Sigmoid colon (tissue), 7 donors: ENCODE measurements around the gene MYLK. TPM values are rescaled to one million over a fixed set of nuclear protein-coding genes. Genes with fewer than 3 reads are reported as not detected.

Experiments used
- DNase-seq: peaks from one replicate; pipeline ENCODE4 v3.0.0-alpha.2; 2019
- H3K27ac ChIP-seq, 4 donors: fragments of 200-600 bp; sonication (generic); one replicate each; pipeline ENCODE4 v1.5.1; 2016 to 2019; ENCODE audit warnings: mild to moderate bottlenecking in 1 of 4
- H3K27me3 ChIP-seq, 3 donors: fragments of 200-600 bp; sonication (generic); one replicate each; pipeline ENCODE4 v1.5.1; 2019; ENCODE audit warnings: mild to moderate bottlenecking in 1 of 3
- H3K36me3 ChIP-seq, 4 donors: fragments of 200-600 bp; sonication (generic); one replicate each; pipeline ENCODE4 v1.5.1; 2016 to 2019
- H3K4me1 ChIP-seq, 4 donors: fragments of 200-600 bp; sonication (generic); one replicate each; pipeline ENCODE4 v1.5.1; 2017 to 2019
- H3K4me3 ChIP-seq, 4 donors: fragments of 200-600 bp; sonication (generic); one replicate each; pipeline ENCODE4 v1.5.1; 2017 to 2019; ENCODE audit warnings: mild to moderate bottlenecking in 2 of 4, moderate library complexity in 1 of 4
- H3K9me3 ChIP-seq, 4 donors: fragments of 200-600 bp in 3 of 4; sonication (generic) in 3 of 4; one replicate each; pipeline versions ENCODE4 v1.5.1 to v1.6.1; 2013 to 2019
- CTCF ChIP-seq, 4 experiments: fragments of 450-650 bp in 3 of 4; fragments of 200-600 bp in 1 of 4; IDR thresholded peaks; one replicate each; pipeline ENCODE4 v1.5.1; 2016 to 2019; ENCODE audit warnings: antibody characterized with exemption in 4 of 4, mild to moderate bottlenecking in 3 of 4, moderate library complexity in 2 of 4
- EP300 ChIP-seq, 4 donors: sonication (generic); formaldehyde crosslinking; IDR thresholded peaks; one replicate each; pipeline ENCODE4 v1.6.1; 2017; ENCODE audit warnings: antibody characterized with exemption in 4 of 4
- POLR2A ChIP-seq, 2 donors: fragments of 450-650 bp; IDR thresholded peaks; one replicate each; pipeline ENCODE4 v1.6.1; 2016; ENCODE audit warnings: antibody characterized with exemption in 2 of 2, mild to moderate bottlenecking in 2 of 2, moderate library complexity in 2 of 2
- POLR2AphosphoS5 ChIP-seq, 4 donors: sonication (generic); formaldehyde crosslinking; IDR thresholded peaks; one replicate each; pipeline ENCODE4 v1.6.1; 2017; ENCODE audit warnings: antibody characterized with exemption in 4 of 4
- WGBS, 2 donors: extraction: QIAGEN DNeasy Blood & Tissue Kit; methylation state at CpG; one replicate each; pipeline ENCODE4 v1.1.7; 2013; 5-methylcytosine and 5-hydroxymethylcytosine counted together
- intact Hi-C: fragments of 100-400 bp; cut with DNase I; formaldehyde crosslinking; loops from one replicate; pipeline ENCODE4 v1.15.1; 2023
- polyA plus RNA-seq, 3 donors: library from polyadenylated mRNA; stranded (reverse); fragments of 200-250 nt; gene quantifications; one replicate each; pipeline ENCODE4 v1.2.3, GENCODE V29; 2013
- total RNA-seq, 4 donors: library from RNA; depleted of rRNA; stranded (reverse); fragments of >200 nt; gene quantifications; one replicate each; pipeline ENCODE4 v1.1.0, GENCODE V29; 2016
- donor health status: healthy with polysubstance abuse.
- donor health status: Bipolar disorder and iron deficiency.
- donor health status: healthy.

Gene MYLK
- total and polyA plus RNA-seq, 7 donors, result 21.5 to 2,153 (median 1,169) TPM

- Histone ChIP-seq H3K4me3 (no peak overlapping the region), H3K27ac (peak overlapping the region; percentile 89 to 98 (median 94)), H3K4me1 (peaks cover 0 to 100% (median 97%) of the 10 kb centered on the region in 4 donors), H3K9me3 (no peaks in the 10 kb centered on the region), H3K36me3 (peaks cover 18 to 57% (median 22%) of the 10 kb centered on the region in 4 donors), H3K27me3 (no peaks in the 10 kb centered on the region)
- intact Hi-C loops, result loop anchor here (10.0 kb wide), 1 partner anchor 228 kb away; the partner anchor contains the start of gene MYLK
- no peak for TF ChIP-seq CTCF (IDR thresholded peaks at IDR 0.05)
- no peak for TF ChIP-seq POLR2AphosphoS5 (IDR thresholded peaks at IDR 0.05)
- TF ChIP-seq EP300 (IDR thresholded peaks at IDR 0.05), result no peak
- no peak for TF ChIP-seq POLR2A (IDR thresholded peaks at IDR 0.05)
- 82 to 93% methylated on average over 2 of the region's 2 CpGs for WGBS, 2 donors
- DNase-seq, result no peak
These were observed 227.4 kb downstream of the MYLK start for GRCh38 chr3:123656691-123657090.

DNA sequence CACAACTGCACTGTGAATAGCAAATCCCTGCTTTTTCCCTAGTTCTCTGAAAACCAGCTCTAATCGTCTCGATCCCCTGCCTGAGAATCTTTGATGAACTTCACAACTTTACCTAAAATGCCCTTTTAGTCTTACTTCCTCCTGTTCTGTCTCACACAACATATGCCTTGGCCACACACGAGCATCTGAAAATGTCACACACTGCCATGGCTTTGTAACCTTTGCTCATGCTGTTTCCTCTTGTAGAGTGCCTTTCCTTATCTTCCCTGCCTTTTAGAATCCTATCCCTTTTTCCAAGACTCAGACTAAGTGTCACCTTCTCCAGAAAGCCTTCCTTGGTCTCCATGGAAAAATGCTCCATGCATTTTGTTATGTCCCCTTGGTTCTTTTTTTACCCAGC lies 227.9 kb downstream of the MYLK start:
- WGBS, 2 donors, result 82 to 86% methylated on average over 3 of the region's 3 CpGs
- no peak for TF ChIP-seq POLR2A (IDR thresholded peaks at IDR 0.05)
- no peak for TF ChIP-seq EP300 (IDR thresholded peaks at IDR 0.05)
- TF ChIP-seq CTCF (IDR thresholded peaks at IDR 0.05), result no peak
- no peak for TF ChIP-seq POLR2AphosphoS5 (IDR thresholded peaks at IDR 0.05)
- DNase-seq, result no peak
- Histone ChIP-seq H3K9me3 (no peaks in the 10 kb centered on the region), H3K4me1 (peaks cover 0 to 100% (median 97%) of the 10 kb centered on the region in 4 donors), H3K4me3 (no peak overlapping the region), H3K27me3 (no peaks in the 10 kb centered on the region), H3K27ac (peak overlapping the region; percentile 89 to 98 (median 94)), H3K36me3 (peaks cover 18 to 60% (median 22%) of the 10 kb centered on the region in 4 donors)
- intact Hi-C loops, result loop anchor here (10.0 kb wide), 1 partner anchor 229 kb away; the partner anchor contains the start of gene MYLK

DNA sequence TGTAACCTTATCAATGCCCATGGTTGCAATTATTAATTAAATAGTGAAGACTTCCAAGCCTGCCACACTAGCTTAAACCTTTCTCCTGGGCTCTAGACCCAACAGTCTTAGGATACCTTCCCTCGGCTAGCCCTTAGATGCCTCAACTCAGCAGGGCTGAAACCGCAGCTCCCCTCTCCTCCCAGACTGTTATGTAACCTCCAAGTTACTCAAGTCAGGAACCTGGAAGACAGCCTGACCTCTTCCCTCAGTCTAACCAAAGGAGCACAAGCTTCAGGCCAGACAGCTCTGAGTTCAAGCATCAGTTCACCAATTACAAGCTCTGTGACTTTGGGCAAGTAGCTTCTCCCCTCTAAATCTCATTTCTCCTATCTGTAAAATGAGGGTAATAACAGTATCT lies 228.7 kb downstream of the MYLK start:
- WGBS, 2 donors, result 89 to 91% methylated on average over 2 of the region's 2 CpGs
- no peak overlapping the region for H3K4me3 ChIP-seq
- H3K27me3 ChIP-seq, result no peaks in the 10 kb centered on the region
- DNase-seq, result peak; percentile 66
- intact Hi-C loops, result loop anchor here (10.0 kb wide), 1 partner anchor 229 kb away; the partner anchor contains the start of gene MYLK
- H3K27ac ChIP-seq, result peak overlapping the region; percentile 89 to 98 (median 94)
- peaks cover 0 to 100% (median 98%) of the 10 kb centered on the region in 4 donors for H3K4me1 ChIP-seq
- TF ChIP-seq POLR2A (IDR thresholded peaks at IDR 0.05) (no peak), CTCF (IDR thresholded peaks at IDR 0.05) (no peak), EP300 (IDR thresholded peaks at IDR 0.05) (no peak), POLR2AphosphoS5 (IDR thresholded peaks at IDR 0.05) (no peak)
- H3K9me3 ChIP-seq, result no peaks in the 10 kb centered on the region
- H3K36me3 ChIP-seq, result peaks cover 18 to 68% (median 22%) of the 10 kb centered on the region in 4 donors

- Histone ChIP-seq H3K4me3 (no peak overlapping the region), H3K27me3 (no peaks in the 10 kb centered on the region), H3K27ac (peak overlapping the region; percentile 89 to 98 (median 94)), H3K9me3 (no peaks in the 10 kb centered on the region), H3K36me3 (peaks cover 22 to 83% (median 37%) of the 10 kb centered on the region in 4 donors), H3K4me1 (peaks cover 0 to 100% (median 93%) of the 10 kb centered on the region in 4 donors)
- WGBS, 2 donors, result 40 to 55% methylated on average over 5 of the region's 5 CpGs
- TF ChIP-seq EP300 (IDR thresholded peaks at IDR 0.05), result peak in 1 of 4 donors; percentile 8
- TF ChIP-seq CTCF (IDR thresholded peaks at IDR 0.05), result no peak
- peak; percentile 46 to 68 (median 57) for TF ChIP-seq POLR2AphosphoS5 (IDR thresholded peaks at IDR 0.05)
- no peak for TF ChIP-seq POLR2A (IDR thresholded peaks at IDR 0.05)
- intact Hi-C loops, result loop anchor here (2.0 to 10.0 kb wide), 3 partner anchors 50 to 232 kb away; partner anchors contain the start of gene MYLK
- DNase-seq, result peak; percentile 90
These were observed 230.9 kb downstream of the MYLK start for GRCh38 chr3:123653221-123653682.
